VCaP (cell line): ENCODE measurements around the gene GABRA4.

Source experiments
- H3K27ac ChIP-seq: fragments of 450-650 bp; 2 replicates; pipeline ENCODE4 v1.5.1; 2017
- CTCF ChIP-seq: fragments of 450-650 bp; conservative IDR thresholded peaks from 2 replicates; pipeline ENCODE4 v1.5.1; 2017; ENCODE audit warnings: mild to moderate bottlenecking, moderate library complexity

Gene GABRA4

GRCh38 chr4:46993075-46994006 is at the start of gene GABRA4:
Gene GABRA4, minus strand, starts transcription at chr4:46993581. Its CDS starts 157 bp downstream, at chr4:46993424.
- TF ChIP-seq CTCF = no peak
- H3K27ac ChIP-seq = no peak within 1 kb of the TSS

GRCh38 chr4:47040828-47041227 is 47.4 kb upstream of the GABRA4 start:
- no peak for TF ChIP-seq CTCF
- H3K27ac ChIP-seq = no peak overlapping the region

GRCh38 chr4:47038263-47038662 is 44.9 kb upstream of the GABRA4 start:
- H3K27ac ChIP-seq = no peak overlapping the region
- no peak for TF ChIP-seq CTCF

GRCh38 chr4:47032405-47033106 is 39.2 kb upstream of the GABRA4 start:
- H3K27ac ChIP-seq = no peak overlapping the region
- TF ChIP-seq CTCF = peak; percentile 34; the same call in 1 of the 2 replicates

GRCh38 chr4:47031751-47032404 is 38.5 kb upstream of the GABRA4 start:
- no peak overlapping the region for H3K27ac ChIP-seq

GRCh38 chr4:47031011-47031678 is 37.8 kb upstream of the GABRA4 start, which contains the start of gene GABRB1:
Gene GABRB1, plus strand, starts transcription at chr4:47031567.
- TF ChIP-seq CTCF = no peak
- H3K27ac ChIP-seq = no peak within 1 kb of the TSS

More at GRCh38 chr4:47031751-47032404, 38.5 kb upstream of the GABRA4 start:
- TF ChIP-seq CTCF = no peak
